DMS53 treated with DMSO at 0.1 percent for 48 hours (cell line): Measurements from ENCODE around the gene BRMS1L.

Experiments used
- DNase-seq: peaks from one replicate; lab custom pipeline; 2025; ENCODE audit not compliant: unreplicated experiment; lab: John Stamatoyannopoulos, UW

The BRMS1L gene

DNA sequence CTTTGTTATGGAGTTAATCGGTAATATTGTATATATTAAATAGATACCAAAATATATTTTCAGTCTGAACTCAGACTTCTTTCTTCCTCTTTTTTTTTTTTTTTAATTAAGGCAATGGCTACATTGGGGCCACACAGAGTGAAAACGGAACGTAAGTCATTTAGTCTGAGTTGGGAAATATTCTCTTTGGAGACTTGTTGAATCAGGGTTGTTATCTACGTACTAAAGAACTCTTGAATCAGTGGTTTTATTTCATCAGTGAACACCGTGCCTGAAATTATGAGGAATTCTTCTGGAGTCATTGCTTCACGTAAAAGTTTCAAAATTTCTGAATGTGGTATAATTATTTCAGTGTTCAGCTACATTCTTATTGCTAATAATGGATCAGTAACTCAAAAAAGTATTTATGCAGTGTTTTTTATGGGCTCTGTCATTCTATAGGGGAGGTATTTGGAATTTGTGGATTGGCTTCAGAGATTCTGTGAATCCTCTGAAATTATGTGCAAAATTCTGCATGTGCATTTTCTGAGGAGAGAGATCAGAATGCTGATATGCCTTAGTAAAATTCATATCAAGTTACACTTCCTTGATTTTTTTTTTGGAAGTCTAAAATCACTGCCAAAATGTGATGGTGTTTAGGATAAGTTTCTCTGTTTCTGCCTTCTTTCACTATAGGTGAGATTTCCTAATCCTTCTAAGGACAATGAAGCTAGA is 39.6 kb downstream of the BRMS1L start:
- DNase-seq, result no peak

DNA sequence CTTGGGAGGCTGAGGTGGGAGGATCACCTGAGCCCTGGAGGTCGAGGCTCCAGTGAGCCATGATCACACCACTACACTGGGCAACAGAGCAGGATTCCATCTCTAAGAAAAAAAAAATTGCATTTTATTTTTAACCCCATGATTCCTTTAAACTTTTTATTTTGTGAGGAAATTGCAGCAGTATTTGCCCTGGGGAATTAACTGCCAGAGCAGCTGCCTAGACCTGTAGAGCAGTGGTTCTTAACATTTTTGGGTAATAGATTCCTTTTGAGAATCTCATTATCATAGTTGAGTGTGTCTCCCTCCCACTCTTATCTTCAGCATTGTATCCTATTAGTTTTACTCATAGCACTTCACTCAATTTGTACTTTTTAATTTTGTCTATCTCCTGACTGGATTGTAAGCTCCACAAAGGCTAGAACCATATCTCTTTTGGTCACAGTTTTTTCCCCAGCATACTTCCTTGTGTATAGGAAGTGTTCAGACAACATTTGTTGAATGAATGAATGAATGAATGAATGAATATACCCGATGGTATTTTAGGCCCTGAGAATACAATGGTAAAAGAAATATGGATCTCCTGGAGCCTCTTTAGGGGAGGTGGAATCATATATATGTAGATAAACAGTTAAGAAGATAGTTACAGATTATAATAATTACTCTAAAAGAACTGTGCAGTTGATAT is 40.6 kb downstream of the BRMS1L start:
- DNase-seq, result no peak

DNA sequence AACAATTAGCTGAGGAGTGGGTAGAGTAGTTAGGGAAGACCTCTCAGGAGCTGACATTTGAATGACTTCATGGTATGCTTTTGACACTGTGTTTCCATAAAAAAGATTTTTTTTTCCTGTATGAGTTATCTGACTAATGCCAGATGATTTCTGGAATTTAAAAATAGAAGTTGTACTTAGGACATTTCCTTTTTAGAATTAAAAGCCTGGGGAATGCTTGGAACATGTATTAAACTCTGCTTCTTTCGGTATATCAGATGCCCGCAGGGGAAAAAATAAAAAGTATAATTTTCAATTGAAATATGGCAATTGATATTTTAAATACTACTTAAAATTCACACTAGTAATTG is 41.1 kb downstream of the BRMS1L start:
- no peak for DNase-seq

- no peak for DNase-seq
Measured at GRCh38 chr14:35875296-35875695, 49.2 kb downstream of the BRMS1L start.

GRCh38 chr14:35877276-35877675 is 51.1 kb downstream of the BRMS1L start:
- no peak for DNase-seq

GRCh38 chr14:35878272-35879150 is 52.4 kb downstream of the BRMS1L start:
- no peak for DNase-seq

DNA sequence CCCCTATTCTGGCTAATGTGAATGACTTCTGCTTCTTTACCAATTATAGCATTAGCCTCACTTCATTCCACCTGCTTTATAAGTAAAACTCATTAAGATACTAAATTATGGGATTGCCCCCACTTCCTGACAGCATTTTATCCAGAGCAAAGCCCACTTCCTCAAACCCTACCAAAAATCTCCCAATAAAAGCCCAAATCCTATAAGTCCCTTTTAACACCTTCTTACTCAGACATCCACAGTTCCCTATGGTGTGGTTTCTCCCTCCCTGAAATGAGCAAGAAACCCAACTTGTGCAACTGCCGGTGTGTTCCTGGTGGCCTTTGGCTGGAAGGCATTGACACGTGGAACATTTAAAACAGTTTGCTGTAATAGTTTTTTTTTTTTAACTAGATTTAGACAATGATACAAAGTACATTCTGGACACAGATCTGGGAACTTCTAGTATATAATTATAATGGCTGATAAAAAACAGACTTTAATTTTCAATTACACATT is 53.1 kb downstream of the BRMS1L start:
- DNase-seq, result no peak

- no peak for DNase-seq
Measured at GRCh38 chr14:35879654-35880249, 53.6 kb downstream of the BRMS1L start.

- DNase-seq, result no peak
Measured at GRCh38 chr14:35881280-35881679, 55.1 kb downstream of the BRMS1L start.

- no peak for DNase-seq
Measured at GRCh38 chr14:35883677-35884293, 57.6 kb downstream of the BRMS1L start.

GRCh38 chr14:35890308-35890707 is 64.2 kb downstream of the BRMS1L start:
- no peak for DNase-seq

DNA sequence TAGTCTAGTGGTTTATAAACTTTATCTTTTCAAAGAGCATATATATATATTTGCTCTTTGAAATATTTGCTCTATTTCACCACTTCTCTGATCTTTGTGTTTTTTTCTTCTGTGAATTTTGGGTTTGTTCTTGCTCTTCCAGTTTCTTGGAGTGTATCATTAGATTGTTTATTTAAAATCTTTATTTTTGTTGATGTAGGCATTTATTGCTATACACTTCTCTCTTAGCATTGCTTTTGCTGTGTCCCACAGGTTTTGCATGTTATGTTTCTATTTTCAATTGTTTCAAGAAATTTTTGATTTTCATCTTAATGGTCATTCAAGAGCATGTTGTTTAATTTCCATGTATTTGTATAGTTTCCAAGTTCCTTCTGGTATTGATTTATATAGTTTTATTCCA is 69.1 kb downstream of the BRMS1L start:
- DNase-seq, result no peak

DNA sequence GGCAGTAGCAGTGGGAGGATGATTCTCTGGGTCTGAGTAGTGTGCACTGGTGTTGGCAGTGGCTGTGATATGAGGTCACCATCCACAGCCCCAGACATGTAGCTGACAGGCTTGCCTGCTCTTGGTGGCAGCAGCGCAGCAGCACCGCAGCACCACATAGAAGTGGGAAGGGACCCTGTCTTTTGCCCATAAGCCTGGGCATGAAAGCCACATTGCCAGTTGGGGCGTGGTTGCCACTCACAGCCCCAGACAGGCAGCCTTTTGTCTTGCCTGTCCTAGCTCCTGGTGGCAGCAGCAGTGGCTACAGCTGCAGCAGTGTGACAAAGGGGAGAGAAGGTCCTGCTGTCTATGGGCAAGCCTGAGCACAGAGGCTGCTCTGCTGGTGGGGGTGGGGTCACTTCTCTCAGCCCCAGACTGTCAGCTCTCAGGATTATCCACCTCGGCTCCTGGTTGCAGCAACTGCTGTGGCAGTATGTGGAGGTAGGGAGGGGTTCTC is 71.5 kb downstream of the BRMS1L start:
- DNase-seq, result no peak

DNA sequence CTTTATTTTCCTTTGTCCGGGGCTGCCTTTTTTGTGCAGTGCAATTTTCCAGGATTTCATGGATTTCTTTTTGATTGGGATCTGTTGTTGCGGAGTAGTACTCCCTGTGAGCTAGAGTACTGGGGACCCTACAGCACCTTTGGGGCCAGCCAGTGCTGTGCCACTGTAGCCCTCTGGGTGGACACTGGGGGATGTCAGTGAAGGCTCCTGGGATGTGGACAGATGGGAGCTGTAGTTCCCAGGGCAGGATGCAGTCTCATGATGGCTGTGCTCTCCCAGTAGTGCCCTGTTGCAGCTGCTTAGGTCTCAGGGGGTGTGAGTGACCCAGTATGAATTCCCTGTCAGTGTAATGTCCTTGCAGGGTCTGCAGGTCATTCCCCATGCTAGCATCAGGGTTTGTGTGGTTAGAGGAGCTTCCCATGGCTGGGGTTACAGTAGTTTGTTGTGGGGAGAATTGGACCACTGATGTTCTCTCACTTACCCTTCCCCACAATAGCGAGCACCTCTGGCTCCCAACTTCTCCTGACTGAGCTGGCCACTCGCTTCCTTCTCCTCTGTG is 72.2 kb downstream of the BRMS1L start:
- DNase-seq, result no peak

DNA sequence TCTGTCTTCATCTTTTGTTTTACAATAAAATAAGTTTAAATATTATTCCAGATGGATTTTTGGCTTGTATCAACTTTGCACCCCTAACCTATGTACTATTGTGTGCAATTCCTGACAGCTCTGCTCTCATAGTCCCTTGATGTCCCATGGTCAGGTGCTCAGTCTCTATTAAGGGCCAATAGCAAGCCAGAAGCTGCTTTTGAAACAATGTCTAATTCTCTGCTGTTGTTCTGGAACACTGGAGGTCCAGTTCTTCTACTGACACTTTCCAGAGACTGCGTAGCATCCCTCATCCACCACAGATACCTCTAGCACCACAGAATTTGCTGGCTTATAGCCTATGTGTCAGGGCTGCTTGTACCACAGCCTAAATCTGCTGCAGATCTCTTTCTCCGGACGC is 74.6 kb downstream of the BRMS1L start:
- no peak for DNase-seq

- DNase-seq, result no peak
Measured at GRCh38 chr14:35909665-35910064, 83.5 kb downstream of the BRMS1L start.

DNA sequence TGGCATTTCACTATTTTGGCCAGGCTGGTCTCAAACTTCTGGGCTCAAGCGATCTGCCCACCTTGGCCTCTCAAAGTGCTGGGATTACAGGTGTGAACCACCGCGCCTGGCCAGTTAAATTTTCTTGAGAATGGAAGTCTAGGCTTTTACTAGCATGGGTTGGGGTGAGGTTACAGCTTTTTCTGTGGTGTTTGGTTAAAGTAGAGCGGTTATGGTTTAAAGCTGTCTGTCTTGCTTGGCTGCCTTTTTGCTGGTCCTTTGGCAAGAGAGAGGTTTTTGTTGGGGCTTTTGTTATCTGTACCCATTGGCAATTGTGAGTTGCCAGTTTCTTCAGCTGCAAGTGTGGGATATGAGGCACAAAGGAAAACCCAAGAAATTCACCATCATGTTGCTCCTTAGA is 84.1 kb downstream of the BRMS1L start:
- DNase-seq, result no peak

- DNase-seq, result no peak
Measured at GRCh38 chr14:35911097-35911496, 85.0 kb downstream of the BRMS1L start.

DNA sequence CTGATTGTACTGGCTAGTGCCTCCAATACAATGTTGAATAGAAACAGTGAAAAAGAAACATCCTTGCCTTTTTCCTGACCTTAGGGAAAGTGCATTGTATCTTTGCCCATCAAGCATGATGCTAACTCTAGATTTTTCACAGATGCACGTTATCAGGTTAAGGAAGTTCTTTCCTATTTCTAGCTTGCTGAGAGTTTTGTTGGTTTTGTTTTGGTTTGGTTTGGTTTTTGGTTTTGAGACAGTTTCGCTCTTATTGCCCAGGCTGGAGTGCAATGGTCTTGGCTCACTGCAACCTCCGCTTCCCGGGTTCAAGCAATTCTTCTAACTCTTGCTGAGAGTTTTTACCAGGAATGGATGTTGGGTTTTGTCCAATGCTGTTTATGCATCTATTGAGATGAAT is 89.0 kb downstream of the BRMS1L start:
- DNase-seq, result no peak

- no peak for DNase-seq
Measured at GRCh38 chr14:35915775-35916174, 89.6 kb downstream of the BRMS1L start.
